ENCODE results near the gene CIT.
"Not testable (repeated sequence)": the region's sequence is repeated elsewhere in the genome, so short reads cannot be mapped to it uniquely, and the experiment has no call there.

DNA sequence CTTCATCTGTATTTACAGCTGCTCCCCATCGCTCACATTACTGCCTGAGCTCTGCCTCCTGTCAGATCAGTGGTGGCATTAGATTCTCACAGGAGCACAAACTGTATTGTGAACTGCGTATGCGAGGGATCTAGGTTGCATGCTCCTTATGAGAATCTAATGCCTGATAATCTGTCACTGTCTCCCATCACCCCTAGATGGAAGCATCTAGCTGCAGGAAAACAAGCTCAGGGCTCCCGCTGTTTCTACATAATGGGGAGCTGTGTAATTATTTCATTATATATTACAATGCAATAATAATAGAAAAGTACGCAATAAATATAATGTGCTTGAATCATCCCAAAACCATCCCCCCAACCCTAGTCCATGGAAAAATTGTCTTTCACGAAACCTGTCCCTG lies 219.0 kb downstream of the CIT start:
- TF ChIP-seq, protein P1, sequence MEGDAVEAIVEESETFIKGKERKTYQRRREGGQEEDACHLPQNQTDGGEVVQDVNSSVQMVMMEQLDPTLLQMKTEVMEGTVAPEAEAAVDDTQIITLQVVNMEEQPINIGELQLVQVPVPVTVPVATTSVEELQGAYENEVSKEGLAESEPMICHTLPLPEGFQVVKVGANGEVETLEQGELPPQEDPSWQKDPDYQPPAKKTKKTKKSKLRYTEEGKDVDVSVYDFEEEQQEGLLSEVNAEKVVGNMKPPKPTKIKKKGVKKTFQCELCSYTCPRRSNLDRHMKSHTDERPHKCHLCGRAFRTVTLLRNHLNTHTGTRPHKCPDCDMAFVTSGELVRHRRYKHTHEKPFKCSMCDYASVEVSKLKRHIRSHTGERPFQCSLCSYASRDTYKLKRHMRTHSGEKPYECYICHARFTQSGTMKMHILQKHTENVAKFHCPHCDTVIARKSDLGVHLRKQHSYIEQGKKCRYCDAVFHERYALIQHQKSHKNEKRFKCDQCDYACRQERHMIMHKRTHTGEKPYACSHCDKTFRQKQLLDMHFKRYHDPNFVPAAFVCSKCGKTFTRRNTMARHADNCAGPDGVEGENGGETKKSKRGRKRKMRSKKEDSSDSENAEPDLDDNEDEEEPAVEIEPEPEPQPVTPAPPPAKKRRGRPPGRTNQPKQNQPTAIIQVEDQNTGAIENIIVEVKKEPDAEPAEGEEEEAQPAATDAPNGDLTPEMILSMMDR (IDR thresholded peaks at IDR 0.05): not testable (repeated sequence)
- not testable (repeated sequence) for TF ChIP-seq EZH2phosphoT487, EZH2 (IDR thresholded peaks at IDR 0.05)

Data from neural progenitor cell (in vitro differentiated cells).